Lower leg skin (tissue), 4 donors: ENCODE measurements around the gene BICC1. TPM values are rescaled to one million over a fixed set of nuclear protein-coding genes. Genes with fewer than 3 reads are reported as not detected.

Experiments used
- DNase-seq, 2 donors: peaks; one replicate each; pipeline ENCODE4 v3.0.0-alpha.2; 2019; ENCODE audit warnings: low spot score in 2 of 2
- H3K4me3 ChIP-seq: fragments of 200-600 bp; sonication (generic); 2 replicates; pipeline ENCODE4 v1.5.1; 2017; ENCODE audit warnings: mild to moderate bottlenecking, low read depth; ENCODE audit not compliant: poor library complexity, severe bottlenecking
- POLR2A ChIP-seq, 2 donors: fragments of 450-650 bp; IDR thresholded peaks; one replicate each; pipeline ENCODE4 v1.6.1; 2016 to 2017; ENCODE audit warnings: antibody characterized with exemption in 2 of 2, mild to moderate bottlenecking in 1 of 2, moderate library complexity in 1 of 2
- WGBS, 2 donors: methylation state at CpG; one replicate each; pipeline ENCODE4 v1.1.5; 2018; 5-methylcytosine and 5-hydroxymethylcytosine counted together
- intact Hi-C: fragments of 100-400 bp; cut with DNase I; formaldehyde crosslinking; loops from one replicate; pipeline ENCODE4 v1.15.0; 2023; ENCODE audit warnings: low total_unique reads
- total RNA-seq, 4 donors: library from RNA; depleted of rRNA; stranded (reverse); fragments of >200 nt; gene quantifications; one replicate each; pipeline ENCODE4 v1.1.0, GENCODE V29; 2016
- TF ChIP-seq, protein P1 (sequence below), 3 donors: fragments of 450-650 bp; IDR thresholded peaks; one replicate each; pipeline ENCODE4 v1.5.1; 2016; ENCODE audit warnings: antibody characterized with exemption in 3 of 3, mild to moderate bottlenecking in 3 of 3, moderate library complexity in 2 of 3

The BICC1 gene
- total RNA-seq, 4 donors from 2014 or later = 5.0 to 11.5 (median 7.1) TPM

DNA sequence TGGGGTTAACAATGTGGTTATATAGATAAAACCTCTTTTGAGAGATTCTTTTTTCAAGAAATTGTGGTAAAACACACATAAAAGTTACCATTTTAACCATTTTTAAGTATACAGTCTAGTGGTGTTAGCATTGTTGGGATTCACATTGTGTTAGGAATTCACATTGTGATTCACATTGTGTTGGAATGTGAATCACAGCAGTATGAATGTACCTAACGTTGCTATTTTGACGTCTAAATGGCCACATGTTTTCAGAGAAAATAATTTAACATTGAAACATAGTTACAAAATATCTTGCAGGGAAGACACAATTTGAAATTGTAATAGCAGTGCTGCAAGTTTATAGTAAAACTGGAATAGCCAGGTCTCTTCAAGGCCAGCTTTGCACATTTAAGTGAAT is 129.0 kb downstream of the BICC1 start:
- 37 to 44% methylated on average over 2 of the region's 2 CpGs for WGBS, 2 donors
- intact Hi-C loops = no loop called here
- no peak for TF ChIP-seq POLR2A (IDR thresholded peaks at IDR 0.05)
- TF ChIP-seq, protein P1, sequence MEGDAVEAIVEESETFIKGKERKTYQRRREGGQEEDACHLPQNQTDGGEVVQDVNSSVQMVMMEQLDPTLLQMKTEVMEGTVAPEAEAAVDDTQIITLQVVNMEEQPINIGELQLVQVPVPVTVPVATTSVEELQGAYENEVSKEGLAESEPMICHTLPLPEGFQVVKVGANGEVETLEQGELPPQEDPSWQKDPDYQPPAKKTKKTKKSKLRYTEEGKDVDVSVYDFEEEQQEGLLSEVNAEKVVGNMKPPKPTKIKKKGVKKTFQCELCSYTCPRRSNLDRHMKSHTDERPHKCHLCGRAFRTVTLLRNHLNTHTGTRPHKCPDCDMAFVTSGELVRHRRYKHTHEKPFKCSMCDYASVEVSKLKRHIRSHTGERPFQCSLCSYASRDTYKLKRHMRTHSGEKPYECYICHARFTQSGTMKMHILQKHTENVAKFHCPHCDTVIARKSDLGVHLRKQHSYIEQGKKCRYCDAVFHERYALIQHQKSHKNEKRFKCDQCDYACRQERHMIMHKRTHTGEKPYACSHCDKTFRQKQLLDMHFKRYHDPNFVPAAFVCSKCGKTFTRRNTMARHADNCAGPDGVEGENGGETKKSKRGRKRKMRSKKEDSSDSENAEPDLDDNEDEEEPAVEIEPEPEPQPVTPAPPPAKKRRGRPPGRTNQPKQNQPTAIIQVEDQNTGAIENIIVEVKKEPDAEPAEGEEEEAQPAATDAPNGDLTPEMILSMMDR (IDR thresholded peaks at IDR 0.05) = no peak
- no peak overlapping the region for H3K4me3 ChIP-seq
- DNase-seq = no peak

DNA sequence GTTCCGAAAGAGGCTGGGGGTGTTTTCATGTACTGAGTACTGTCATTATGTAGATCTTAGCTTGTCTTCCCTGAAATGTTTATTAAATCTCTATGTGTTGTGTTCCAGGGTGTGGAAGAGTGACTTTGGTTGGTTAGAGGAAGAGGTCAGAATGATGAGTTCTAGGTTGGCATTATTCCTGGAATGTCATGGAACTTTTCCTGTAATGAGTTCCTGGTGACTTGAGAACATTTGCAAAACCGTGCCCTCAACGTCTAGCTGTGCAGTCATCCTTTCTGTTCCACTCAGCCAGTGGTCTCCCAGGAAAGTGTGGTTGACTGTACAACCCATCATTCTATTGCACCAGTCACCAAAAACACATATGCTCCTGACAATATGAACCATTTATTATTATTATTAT is 129.6 kb downstream of the BICC1 start:
- no peak for DNase-seq
- intact Hi-C loops = no loop called here
- WGBS, 2 donors = 44 to 53% methylated on average over 3 of the region's 3 CpGs

DNA sequence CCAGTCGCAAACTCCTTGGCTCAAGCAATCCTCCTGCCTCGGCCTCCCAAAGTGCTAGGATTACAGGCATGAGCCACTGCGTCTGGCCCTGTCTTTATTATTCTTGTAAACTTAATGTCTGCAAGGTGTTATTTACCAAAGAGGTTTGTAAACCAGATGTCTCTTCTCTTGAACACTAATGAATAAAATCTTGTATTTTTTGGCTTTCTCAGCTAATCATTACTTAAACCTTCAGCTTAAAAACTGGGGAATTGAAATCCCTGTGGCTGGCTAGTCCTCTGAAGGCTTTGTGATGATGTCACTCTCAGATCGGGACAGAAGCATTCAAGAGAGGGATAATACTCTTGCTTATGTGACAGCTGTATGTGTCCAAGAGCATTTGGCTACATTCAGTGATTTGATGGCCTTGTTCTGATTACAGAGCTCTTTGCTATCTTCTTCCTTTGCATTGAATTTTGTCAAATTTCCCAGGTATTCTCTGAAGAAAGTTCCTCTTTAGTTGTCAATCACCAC is 130.3 kb downstream of the BICC1 start:
- TF ChIP-seq POLR2A (IDR thresholded peaks at IDR 0.05) = no peak
- TF ChIP-seq, protein P1 (IDR thresholded peaks at IDR 0.05) = no peak
- WGBS, 2 donors = 48 to 49% methylated on average over 4 of the region's 4 CpGs
- intact Hi-C loops = no loop called here
- H3K4me3 ChIP-seq = no peak overlapping the region
- no peak for DNase-seq

More for the DNA sequence above, 129.6 kb downstream of the BICC1 start:
- H3K4me3 ChIP-seq = no peak overlapping the region
- TF ChIP-seq, protein P1 (IDR thresholded peaks at IDR 0.05) = no peak
- no peak for TF ChIP-seq POLR2A (IDR thresholded peaks at IDR 0.05)

DNA sequence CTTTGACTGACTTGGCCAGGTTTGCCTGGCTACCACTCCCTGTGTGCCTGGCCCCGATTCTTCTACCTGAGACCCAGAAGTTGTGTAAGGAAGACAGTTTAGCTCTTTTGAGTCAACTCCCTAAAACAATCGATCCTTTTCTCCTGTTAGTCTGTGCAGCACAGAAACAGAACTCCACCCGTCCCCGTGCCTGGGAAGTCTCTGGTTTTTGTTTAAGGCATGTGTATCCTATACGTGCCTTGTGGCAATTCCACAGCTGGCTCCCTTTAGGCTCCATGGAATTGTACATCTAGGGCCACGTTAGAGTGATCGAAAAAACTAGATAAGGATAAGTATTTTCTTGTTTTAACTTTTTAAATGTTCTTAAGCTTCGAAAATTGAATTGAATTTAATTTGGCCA is 131.6 kb downstream of the BICC1 start:
- no peak overlapping the region for H3K4me3 ChIP-seq
- DNase-seq = no peak
- intact Hi-C loops = no loop called here
- no peak for TF ChIP-seq POLR2A (IDR thresholded peaks at IDR 0.05)
- TF ChIP-seq, protein P1 (IDR thresholded peaks at IDR 0.05) = no peak
- 35 to 49% methylated on average over 8 of the region's 8 CpGs for WGBS, 2 donors

DNA sequence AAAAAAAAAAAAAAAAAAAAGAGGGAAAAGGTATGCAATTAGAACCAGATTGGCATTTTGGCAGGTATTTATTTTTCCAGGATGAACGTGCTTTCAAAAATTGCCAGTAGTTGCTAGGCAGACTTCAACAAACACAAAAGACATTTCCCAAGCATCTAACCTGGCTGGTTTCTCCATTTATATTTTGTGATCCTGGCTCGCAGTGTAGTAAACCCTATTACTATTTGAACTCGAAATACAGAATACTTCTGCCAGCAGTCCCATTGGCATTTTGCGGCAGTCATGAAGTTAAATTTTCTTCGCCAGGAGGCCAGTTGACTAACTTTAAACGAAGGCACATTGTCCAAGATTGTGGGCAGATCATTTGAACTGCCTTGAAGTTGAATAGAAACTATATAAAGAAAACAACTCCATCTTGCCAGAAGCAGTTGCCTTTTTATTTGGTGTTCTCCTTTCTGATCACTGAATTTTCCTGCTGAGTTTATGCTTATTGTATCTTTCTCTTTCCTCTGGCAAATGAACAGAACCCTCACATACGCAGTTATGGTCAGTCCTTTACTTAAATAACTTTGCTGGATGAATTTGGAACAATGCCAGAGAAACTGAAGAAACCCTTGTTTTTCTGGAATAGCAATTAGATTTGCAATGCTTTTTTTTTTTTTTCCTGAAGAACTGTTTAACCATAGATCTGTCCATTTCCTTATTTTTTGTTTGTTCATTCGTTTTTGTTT is 132.9 kb downstream of the BICC1 start:
- no peak for DNase-seq
- intact Hi-C loops = no loop called here

More for the DNA sequence above, 132.9 kb downstream of the BICC1 start:
- TF ChIP-seq, protein P1 (IDR thresholded peaks at IDR 0.05) = no peak
- TF ChIP-seq POLR2A (IDR thresholded peaks at IDR 0.05) = no peak
- H3K4me3 ChIP-seq = no peak overlapping the region
- WGBS, 2 donors = 18 to 26% methylated on average over 8 of the region's 8 CpGs
